H9 (cell line): Measurements from ENCODE around the gene MMS19. TPM values are rescaled to one million over a fixed set of nuclear protein-coding genes. Genes with fewer than 3 reads are reported as not detected.

Experiments
- DNase-seq: peaks from one replicate; pipeline ENCODE4 v3.0.0-alpha.2; 2017
- H2AFZ ChIP-seq: one replicate; pipeline ENCODE4 v1.6.1; 2013; ENCODE audit warnings: mild to moderate bottlenecking, low read length, control low read depth, moderate library complexity
- H2AK5ac ChIP-seq: 2 replicates; pipeline ENCODE4 v1.6.1; 2013; ENCODE audit warnings: low read length, control low read depth, mixed read lengths; ENCODE audit not compliant: insufficient read length
- H2BK120ac ChIP-seq: one replicate; pipeline ENCODE4 v1.6.1; 2013; ENCODE audit warnings: low read depth, mild to moderate bottlenecking, low read length, control low read depth, inconsistent platforms; ENCODE audit not compliant: poor library complexity, severe bottlenecking
- H2BK12ac ChIP-seq: 2 replicates; pipeline ENCODE4 v1.6.1; 2013; ENCODE audit warnings: low read length, control low read depth, mixed read lengths, low read depth; ENCODE audit not compliant: insufficient read length
- H2BK15ac ChIP-seq: 2 replicates; pipeline ENCODE4 v1.6.1; 2013; ENCODE audit warnings: low read depth, low read length, control low read depth
- H2BK20ac ChIP-seq: one replicate; pipeline ENCODE4 v1.6.1; 2013; ENCODE audit warnings: low read depth, mild to moderate bottlenecking, low read length, control low read depth, inconsistent platforms; ENCODE audit not compliant: poor library complexity, severe bottlenecking
- H2BK5ac ChIP-seq: 2 replicates; pipeline ENCODE4 v1.6.1; 2013; ENCODE audit warnings: low read length, control low read depth, mixed read lengths; ENCODE audit not compliant: insufficient read length
- H3K14ac ChIP-seq: 2 replicates; pipeline ENCODE4 v1.6.1; 2013; ENCODE audit warnings: low read length, control low read depth; ENCODE audit not compliant: insufficient read depth
- H3K18ac ChIP-seq: 2 replicates; pipeline ENCODE4 v1.6.1; 2013; ENCODE audit warnings: low read depth, mild to moderate bottlenecking, mixed read lengths, low read length, control low read depth; ENCODE audit not compliant: insufficient read length
- H3K23ac ChIP-seq: 2 replicates; pipeline ENCODE4 v1.6.1; 2013; ENCODE audit warnings: low read length, control low read depth, mixed read lengths, low read depth; ENCODE audit not compliant: insufficient read length
- H3K23me2 ChIP-seq: 2 replicates; pipeline ENCODE4 v1.6.1; 2013; ENCODE audit warnings: low read depth, mild to moderate bottlenecking, mixed read lengths, low read length, control low read depth; ENCODE audit not compliant: insufficient read length, poor library complexity, severe bottlenecking
- H3K27ac ChIP-seq: 2 replicates; pipeline ENCODE4 v1.5.1; 2013; ENCODE audit warnings: low read length, control low read depth, mixed read lengths, low read depth; ENCODE audit not compliant: insufficient read length
- H3K27me3 ChIP-seq: 2 replicates; pipeline ENCODE4 v1.6.1; 2013; ENCODE audit warnings: low read length, control low read depth, inconsistent platforms; ENCODE audit not compliant: insufficient read depth
- H3K4ac ChIP-seq: 2 replicates; pipeline ENCODE4 v1.6.1; 2013; ENCODE audit warnings: low read depth, mild to moderate bottlenecking, control low read depth, inconsistent platforms, low read length, moderate library complexity
- H3K4me1 ChIP-seq: 2 replicates; pipeline ENCODE4 v1.6.1; 2013; ENCODE audit warnings: low read length, control low read depth, inconsistent platforms; ENCODE audit not compliant: insufficient read depth
- H3K4me2 ChIP-seq: 2 replicates; pipeline ENCODE4 v1.6.1; 2013; ENCODE audit warnings: low read length, control low read depth, mixed read lengths; ENCODE audit not compliant: insufficient read length, insufficient read depth
- H3K56ac ChIP-seq: 2 replicates; pipeline ENCODE4 v1.6.1; 2013; ENCODE audit warnings: low read depth, mild to moderate bottlenecking, mixed read lengths, low read length, control low read depth; ENCODE audit not compliant: insufficient read length
- H3K79me1 ChIP-seq: 2 replicates; pipeline ENCODE4 v1.6.1; 2013; ENCODE audit warnings: low read depth, mild to moderate bottlenecking, moderate library complexity, low read length, control low read depth, inconsistent platforms; ENCODE audit not compliant: insufficient read depth, poor library complexity, severe bottlenecking
- H3K79me2 ChIP-seq: 2 replicates; pipeline ENCODE4 v1.6.1; 2013; ENCODE audit warnings: low read length, control low read depth, inconsistent platforms; ENCODE audit not compliant: insufficient read depth
- H3K9ac ChIP-seq: 2 replicates; pipeline ENCODE4 v1.6.1; 2013; ENCODE audit warnings: low read length, control low read depth, mixed read lengths; ENCODE audit not compliant: insufficient read length; ENCODE audit errors: extremely low read depth
- H3K9me3 ChIP-seq: one replicate; pipeline ENCODE4 v1.6.1; 2013; ENCODE audit warnings: low read depth, low read length, inconsistent platforms; ENCODE audit not compliant: control insufficient read depth
- H3T11ph ChIP-seq: one replicate; pipeline ENCODE4 v1.6.1; 2013; ENCODE audit warnings: mild to moderate bottlenecking, low read length, control low read depth, inconsistent platforms
- H4K20me1 ChIP-seq: one replicate; pipeline ENCODE4 v1.6.1; 2013; ENCODE audit not compliant: control insufficient read depth, insufficient read length, insufficient read depth
- H4K5ac ChIP-seq: 2 replicates; pipeline ENCODE4 v1.6.1; 2013; ENCODE audit warnings: low read depth, mild to moderate bottlenecking, mixed read lengths, low read length, control low read depth; ENCODE audit not compliant: insufficient read length
- H4K8ac ChIP-seq: replicated peaks from 2 replicates; pipeline ENCODE4 v1.6.1; 2013; ENCODE audit warnings: low read length, control low read depth, mixed read lengths, low read depth; ENCODE audit not compliant: insufficient read length
- H4K91ac ChIP-seq: 2 replicates; pipeline ENCODE4 v1.6.1; 2013; ENCODE audit warnings: low read depth, mild to moderate bottlenecking, moderate library complexity, mixed read lengths, low read length, control low read depth; ENCODE audit not compliant: insufficient read length
- H3K27ac Mint-ChIP-seq, 3 experiments: 2 replicates in 2 of 3; 3 replicates in 1 of 3; pipeline ENCODE4 v1.8.0; 2020 to 2021; ENCODE audit warnings: mixed read lengths in 3 of 3, mild to moderate bottlenecking in 1 of 3, moderate library complexity in 1 of 3
- H3K27me3 Mint-ChIP-seq: 2 replicates; pipeline ENCODE4 v1.8.0; 2021; ENCODE audit warnings: low read depth, mild to moderate bottlenecking, moderate library complexity, mixed read lengths
- H3K36me3 Mint-ChIP-seq, 3 experiments: 2 replicates in 2 of 3; 3 replicates in 1 of 3; pipeline ENCODE4 v1.8.0; 2020 to 2021; ENCODE audit warnings: low read depth in 3 of 3, mixed read lengths in 3 of 3; ENCODE audit not compliant: insufficient read depth in 1 of 3
- H3K4me1 Mint-ChIP-seq, 2 experiments: 2 replicates each; pipeline ENCODE4 v1.8.0; 2020; ENCODE audit warnings: mixed read lengths in 2 of 2
- H3K4me3 Mint-ChIP-seq, 2 experiments: 2 replicates in 1 of 2; 3 replicates in 1 of 2; pipeline ENCODE4 v1.8.0; 2020 to 2021; ENCODE audit warnings: mild to moderate bottlenecking in 2 of 2, mixed read lengths in 2 of 2, moderate library complexity in 1 of 2
- H3K9me3 Mint-ChIP-seq, 2 experiments: 2 replicates in 1 of 2; 3 replicates in 1 of 2; pipeline ENCODE4 v1.8.0; 2020; ENCODE audit warnings: mild to moderate bottlenecking in 2 of 2, mixed read lengths in 2 of 2, moderate library complexity in 1 of 2
- WGBS: extraction: QIAGEN DNeasy Blood & Tissue Kit; methylation state at CpG from one replicate; pipeline ENCODE4 v1.1.7; 2013; ENCODE audit warnings: missing lambda C conversion rate, low lambda C conversion rate, mixed read lengths; ENCODE audit not compliant: insufficient read length; ENCODE audit errors: extremely low coverage; 5-methylcytosine and 5-hydroxymethylcytosine counted together
- total RNA-seq: library from RNA; stranded (reverse); gene quantifications from 2 replicates; pipeline ENCODE4 v1.2.1, GENCODE V29; 2021
- TF ChIP-seq, protein P1 (sequence below): fragments of 200-600 bp; sonication (generic); conservative IDR thresholded peaks from 3 replicates; pipeline ENCODE4 v1.8.0; 2021; ENCODE audit warnings: antibody characterized with exemption, mild to moderate bottlenecking

The MMS19 gene
- total RNA-seq, 1 experiment from 2014 or later, result 102 TPM

DNA sequence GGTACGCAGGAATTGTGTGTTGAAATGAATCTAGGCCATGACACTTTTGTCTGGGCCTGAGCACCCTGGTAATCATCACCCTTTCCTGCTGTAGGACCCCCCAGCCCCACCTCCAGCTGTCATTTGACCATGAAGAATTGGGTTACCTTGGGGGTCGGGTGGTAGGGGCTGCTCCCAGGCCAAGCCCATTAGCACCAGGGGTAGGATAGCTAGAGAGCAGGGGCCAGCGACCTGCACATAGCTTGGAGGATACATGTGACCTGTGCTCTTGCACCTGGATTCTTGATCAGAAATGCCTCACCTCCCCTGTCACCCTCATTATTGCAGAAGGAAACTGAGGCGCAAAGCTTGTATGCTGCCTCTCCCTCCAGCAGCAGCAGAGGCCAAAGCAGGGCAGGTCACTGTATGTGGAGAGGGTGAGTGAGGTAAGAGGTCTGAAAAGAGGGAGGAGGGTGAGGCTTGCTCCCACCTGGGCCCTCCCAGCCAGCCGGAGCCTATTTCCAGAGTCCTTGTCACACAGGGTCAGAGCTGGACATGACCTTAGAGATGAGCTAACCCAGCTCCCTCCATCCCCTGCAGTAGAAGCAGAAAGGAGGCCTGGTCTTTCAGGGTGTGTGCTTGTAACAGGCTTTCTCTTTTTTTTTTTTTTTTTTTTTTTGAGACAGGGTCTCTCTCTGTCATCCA is 39.1 kb upstream of the MMS19 start:
- no CpG with 5 or more reads among the region's 5 CpGs for WGBS
- no peaks in the 10 kb centered on the region; the same call in 1 of the 2 replicates for H3K4me1 ChIP-seq
- H3K27ac ChIP-seq, result no peak overlapping the region

More for the DNA sequence above, 39.1 kb upstream of the MMS19 start:
- Histone ChIP-seq H2BK5ac (no peak overlapping the region), H3K9me3 (no peaks in the 10 kb centered on the region), H3T11ph (no peak overlapping the region), H3K9ac (no peak overlapping the region), H2BK15ac (no peak overlapping the region), H2AFZ (no peak overlapping the region), H3K4me2 (no peak overlapping the region), H4K20me1 (no peaks in the 10 kb centered on the region), H3K79me2 (no peaks in the 10 kb centered on the region; the same call in 1 of the 2 replicates), H3K18ac (no peak overlapping the region), H3K56ac (no peak overlapping the region), H3K14ac (no peak overlapping the region), H3K23ac (no peak overlapping the region), H3K23me2 (no peaks in the 10 kb centered on the region), H3K27me3 (no peaks in the 10 kb centered on the region), H3K79me1 (no peaks in the 10 kb centered on the region), H2BK120ac (no peak overlapping the region), H3K4ac (no peak overlapping the region), H4K5ac (no peak overlapping the region), H4K91ac (no peak overlapping the region), H2BK20ac (no peak overlapping the region), H2AK5ac (no peak overlapping the region), H2BK12ac (no peak overlapping the region), H4K8ac (no peak overlapping the region)
- no peaks in the 10 kb centered on the region; a peak in 1 of 5 replicates for H3K9me3 Mint-ChIP-seq
- H3K27me3 Mint-ChIP-seq, result no peaks in the 10 kb centered on the region
- TF ChIP-seq, protein P1, sequence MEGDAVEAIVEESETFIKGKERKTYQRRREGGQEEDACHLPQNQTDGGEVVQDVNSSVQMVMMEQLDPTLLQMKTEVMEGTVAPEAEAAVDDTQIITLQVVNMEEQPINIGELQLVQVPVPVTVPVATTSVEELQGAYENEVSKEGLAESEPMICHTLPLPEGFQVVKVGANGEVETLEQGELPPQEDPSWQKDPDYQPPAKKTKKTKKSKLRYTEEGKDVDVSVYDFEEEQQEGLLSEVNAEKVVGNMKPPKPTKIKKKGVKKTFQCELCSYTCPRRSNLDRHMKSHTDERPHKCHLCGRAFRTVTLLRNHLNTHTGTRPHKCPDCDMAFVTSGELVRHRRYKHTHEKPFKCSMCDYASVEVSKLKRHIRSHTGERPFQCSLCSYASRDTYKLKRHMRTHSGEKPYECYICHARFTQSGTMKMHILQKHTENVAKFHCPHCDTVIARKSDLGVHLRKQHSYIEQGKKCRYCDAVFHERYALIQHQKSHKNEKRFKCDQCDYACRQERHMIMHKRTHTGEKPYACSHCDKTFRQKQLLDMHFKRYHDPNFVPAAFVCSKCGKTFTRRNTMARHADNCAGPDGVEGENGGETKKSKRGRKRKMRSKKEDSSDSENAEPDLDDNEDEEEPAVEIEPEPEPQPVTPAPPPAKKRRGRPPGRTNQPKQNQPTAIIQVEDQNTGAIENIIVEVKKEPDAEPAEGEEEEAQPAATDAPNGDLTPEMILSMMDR, result no peak
- no peak overlapping the region for H3K4me3 Mint-ChIP-seq
- H3K27ac Mint-ChIP-seq, result no peak overlapping the region
- no peaks in the 10 kb centered on the region; a peak in 1 of 7 replicates for H3K36me3 Mint-ChIP-seq
- peaks cover 32 to 47% of the 10 kb centered on the region in 2 experiments for H3K4me1 Mint-ChIP-seq
- no peak for DNase-seq
